ENCODE data around the gene NWD2. TPM values are rescaled to one million over a fixed set of nuclear protein-coding genes. Genes with fewer than 3 reads are reported as not detected.

Gene NWD2
- total RNA-seq, 2 donors from 2014 or later: 1.1 to 1.6 TPM

- DNase-seq: peak; percentile 62
- intact Hi-C loops (cut with DNase I): loop anchor here (5.0 to 10.0 kb wide), 3 partner anchors 111 to 341 kb away; no protein-coding TSS in a partner anchor
Observed at GRCh38 chr4:37453281-37453998, 208.9 kb downstream of the NWD2 start.

DNA sequence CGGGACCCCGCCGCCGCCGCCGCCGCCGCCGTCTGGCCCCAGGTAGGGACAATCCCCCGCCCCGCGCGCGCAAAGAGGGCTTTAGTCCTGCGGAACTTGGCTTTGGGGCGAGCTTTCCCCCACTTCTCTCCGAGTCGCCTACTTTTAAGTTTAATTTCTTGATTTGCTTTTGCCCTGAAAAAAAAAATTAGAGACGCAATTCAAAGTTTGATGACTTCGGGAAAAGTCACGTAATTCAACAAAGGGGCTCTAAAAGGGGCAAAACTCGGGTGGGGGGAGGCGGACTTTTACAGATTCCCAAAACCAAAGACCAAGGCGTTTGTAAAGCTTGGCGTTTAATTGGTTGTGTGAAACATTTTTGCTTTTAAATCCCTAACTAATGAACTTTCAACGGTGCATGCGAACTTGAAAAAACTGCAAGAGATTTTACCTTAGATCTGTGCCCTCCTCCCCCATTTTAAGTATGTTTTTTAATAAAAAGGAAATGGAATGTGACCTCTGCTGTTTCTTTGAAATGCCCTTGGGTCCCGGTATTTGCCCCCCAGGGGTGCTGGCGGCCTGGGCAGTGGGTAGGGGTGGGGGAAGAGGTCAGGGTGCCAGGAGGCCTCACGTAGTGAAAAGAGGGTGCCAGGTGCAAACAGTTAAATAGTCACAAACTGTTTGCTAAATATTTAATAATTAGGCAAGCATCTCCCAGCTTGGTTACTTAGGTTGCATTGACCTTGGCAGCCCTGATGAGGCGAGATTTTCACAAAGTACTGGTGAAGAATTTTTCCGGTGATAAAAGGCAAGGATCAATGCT lies 209.7 kb downstream of the NWD2 start:
- intact Hi-C loops (cut with DNase I): loop anchor here (5.0 to 10.0 kb wide), 3 partner anchors 111 to 341 kb away; no protein-coding TSS in a partner anchor

More at GRCh38 chr4:37453281-37453998, 208.9 kb downstream of the NWD2 start:
- peak; percentile 96 to 99 for ATAC-seq

DNA sequence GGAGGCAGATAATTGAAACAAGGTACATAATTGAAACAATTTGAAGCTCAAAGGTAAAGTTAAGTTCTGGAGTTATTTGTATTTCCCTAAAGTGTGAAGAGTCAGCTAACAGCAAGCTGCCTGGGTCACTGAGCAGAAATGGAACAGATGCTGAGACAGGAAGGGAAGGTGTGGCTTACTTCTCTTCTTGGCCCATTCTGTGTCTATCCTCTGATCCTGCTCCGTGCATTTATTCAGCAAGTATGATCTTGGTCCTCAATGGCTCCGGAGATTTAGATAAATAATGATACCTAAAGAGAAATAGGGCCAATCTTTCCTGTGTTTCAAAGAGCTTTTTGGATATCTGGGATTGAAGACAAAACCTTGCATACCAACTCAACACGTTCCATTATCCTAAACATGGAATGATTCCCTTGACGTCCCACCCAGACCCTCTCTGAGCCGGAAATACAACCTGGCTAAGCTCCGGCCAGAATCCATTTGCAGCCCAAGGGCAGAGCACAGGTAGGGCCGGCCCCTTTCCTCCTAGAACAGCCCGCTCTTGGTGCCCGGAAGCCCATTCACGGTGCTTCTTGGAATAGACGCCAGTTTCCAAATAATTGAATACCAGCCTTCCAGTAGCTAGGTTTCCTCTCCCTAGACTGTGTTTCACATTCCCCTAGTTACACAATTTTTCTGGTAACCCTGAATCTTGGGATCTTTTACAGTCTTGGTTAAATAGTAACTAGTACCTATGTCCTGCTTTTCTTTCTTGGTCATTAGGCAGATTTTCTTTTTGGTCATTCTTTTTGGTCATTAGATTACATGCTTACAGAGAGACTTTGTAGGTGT lies 211.0 kb downstream of the NWD2 start:
- ATAC-seq (no peak), DNase-seq (no peak)
- intact Hi-C loops (cut with DNase I): loop anchor here (10.0 kb wide), 2 partner anchors 109 to 339 kb away; no protein-coding TSS in a partner anchor

More for the DNA sequence above, 209.7 kb downstream of the NWD2 start:
- DNase-seq: no peak
- ATAC-seq: no peak

DNA sequence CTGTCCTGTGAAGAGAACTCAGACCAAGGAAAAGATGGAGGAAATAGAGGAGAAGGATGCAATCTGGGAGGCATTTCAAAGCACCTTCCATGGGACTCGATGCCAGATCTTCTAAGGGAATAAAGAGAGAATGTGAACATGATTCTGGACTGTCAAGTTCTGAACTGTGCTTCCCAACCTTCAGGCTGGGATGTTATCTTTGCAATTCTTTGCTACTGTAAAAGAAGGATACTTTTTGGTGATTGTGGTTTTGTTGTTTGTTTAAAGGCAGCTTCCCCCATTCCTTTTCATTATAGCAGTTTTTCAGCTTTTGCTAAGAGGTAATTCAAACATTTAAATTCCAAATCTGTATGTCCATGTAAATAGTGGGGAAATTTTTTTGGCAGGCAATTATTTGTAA lies 217.3 kb downstream of the NWD2 start:
- ATAC-seq (no peak), DNase-seq (no peak)
- intact Hi-C loops (cut with DNase I): no loop called here

- DNase-seq: no peak
- no peak for ATAC-seq
Observed at GRCh38 chr4:37463033-37463856, 218.7 kb downstream of the NWD2 start.

GRCh38 chr4:37464373-37465128 lies 220.0 kb downstream of the NWD2 start:
- intact Hi-C loops (cut with DNase I): no loop called here
- no peak for DNase-seq

More at GRCh38 chr4:37463033-37463856, 218.7 kb downstream of the NWD2 start:
- intact Hi-C loops (cut with DNase I): no loop called here

DNA sequence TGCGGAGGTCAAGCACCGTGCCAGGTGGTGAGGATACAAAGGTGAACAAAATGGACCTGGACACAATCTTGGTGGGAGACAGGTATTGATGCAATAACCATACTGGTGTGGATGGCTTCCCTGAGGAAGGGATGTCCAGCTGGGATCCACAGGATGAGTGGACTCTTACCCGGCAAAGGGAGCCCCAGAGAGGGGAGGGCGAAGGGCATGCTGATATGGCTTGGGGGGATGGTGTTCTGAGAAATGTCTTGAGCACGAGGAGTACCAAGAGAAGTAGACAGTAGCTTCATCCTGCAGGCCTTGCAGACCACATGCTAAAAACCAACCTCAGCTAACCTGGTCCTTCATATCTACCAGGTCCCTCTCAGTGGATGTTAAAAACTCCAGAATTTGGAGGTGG lies 220.8 kb downstream of the NWD2 start:
- no peak for DNase-seq
- intact Hi-C loops (cut with DNase I): no loop called here
- no peak for ATAC-seq

More at GRCh38 chr4:37464373-37465128, 220.0 kb downstream of the NWD2 start:
- ATAC-seq: no peak

DNA sequence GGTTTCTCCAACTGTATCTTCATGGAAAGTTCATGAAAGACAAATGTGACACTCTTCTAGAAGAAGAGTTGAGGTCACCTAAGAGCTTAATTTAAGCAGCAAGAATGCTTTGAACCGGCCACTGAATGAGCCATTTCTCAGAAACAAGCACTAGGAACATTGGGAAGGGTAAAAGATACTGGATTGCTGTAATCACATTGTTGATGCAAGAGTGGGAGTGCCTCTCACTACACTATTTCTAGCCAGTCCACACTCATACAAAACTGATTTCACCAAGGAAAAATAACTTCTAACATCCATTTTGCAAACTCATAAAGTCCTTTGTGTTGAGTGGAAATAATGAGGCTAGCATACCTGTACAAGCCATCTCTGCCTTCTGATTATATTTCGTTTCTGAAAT lies 221.3 kb downstream of the NWD2 start:
- DNase-seq (no peak), ATAC-seq (no peak)
- intact Hi-C loops (cut with DNase I): no loop called here

GRCh38 chr4:37467223-37467622 lies 222.7 kb downstream of the NWD2 start:
- intact Hi-C loops (cut with DNase I): no loop called here
- no peak for DNase-seq
- no peak for ATAC-seq

DNA sequence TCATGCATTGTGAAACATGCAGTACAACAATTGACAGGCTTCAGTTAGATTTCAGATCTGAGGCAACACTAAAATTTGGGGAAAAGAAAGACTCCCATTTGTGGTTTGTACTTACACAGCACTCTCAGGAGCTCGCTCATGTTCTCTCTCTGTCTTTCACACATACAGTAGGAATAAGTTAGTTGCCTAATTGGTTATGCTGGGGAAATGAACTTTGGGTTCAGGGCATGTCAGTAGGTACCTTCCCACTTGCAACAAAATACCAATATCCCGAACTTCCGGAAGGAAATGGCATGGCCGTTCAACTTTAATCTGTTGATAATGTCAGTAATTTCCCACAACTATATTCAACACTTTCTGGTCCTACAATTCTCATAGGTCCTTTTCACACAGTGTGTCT lies 223.3 kb downstream of the NWD2 start:
- intact Hi-C loops (cut with DNase I): no loop called here
- no peak for DNase-seq
- no peak for ATAC-seq

- no peak for ATAC-seq
- no peak for DNase-seq
- intact Hi-C loops (cut with DNase I): no loop called here
Observed at GRCh38 chr4:37469286-37469685, 224.7 kb downstream of the NWD2 start.

DNA sequence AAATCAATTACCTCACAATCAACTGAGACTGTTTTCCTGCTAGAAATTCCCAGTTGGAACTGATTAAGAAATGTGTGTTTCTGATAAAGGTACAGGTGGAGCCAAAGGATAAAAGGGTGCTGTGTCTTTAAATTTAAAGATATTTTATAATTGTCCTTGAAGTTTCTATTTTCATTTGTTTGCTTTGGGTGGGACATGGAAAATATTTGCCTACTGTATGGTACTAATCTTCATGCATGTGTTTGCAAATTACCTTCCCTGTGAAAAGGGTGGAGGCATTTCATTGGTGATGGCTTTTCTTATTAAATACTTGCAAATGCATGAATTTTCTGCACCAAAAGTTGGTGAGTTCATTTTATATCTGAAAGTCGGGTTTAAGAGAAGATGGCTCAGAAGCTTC lies 225.7 kb downstream of the NWD2 start:
- intact Hi-C loops (cut with DNase I): no loop called here
- ATAC-seq: no peak
- no peak for DNase-seq

- DNase-seq: no peak
- ATAC-seq: no peak
- intact Hi-C loops (cut with DNase I): no loop called here
Observed at GRCh38 chr4:37471093-37471492, 226.6 kb downstream of the NWD2 start.

DNA sequence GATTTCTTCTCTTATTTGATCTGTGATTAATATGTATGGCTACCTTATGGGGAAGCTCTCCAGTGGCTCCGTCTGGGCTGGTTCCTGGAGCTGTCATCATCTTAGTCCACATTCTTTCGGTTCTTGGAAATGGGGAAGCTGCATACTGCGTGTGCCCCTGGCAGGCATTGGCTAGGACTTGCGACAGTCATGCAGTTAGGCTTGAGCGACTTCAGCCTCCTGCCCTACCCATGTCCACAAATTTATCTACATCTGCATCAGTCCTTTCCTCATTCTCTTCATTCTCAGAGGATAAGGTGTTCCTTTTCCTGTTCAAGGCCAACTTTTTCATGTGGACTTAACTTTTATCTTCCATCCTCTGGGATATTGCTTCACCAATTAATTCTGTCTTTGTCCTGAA lies 227.4 kb downstream of the NWD2 start:
- DNase-seq: peak; percentile 19
- no peak for ATAC-seq
- intact Hi-C loops (cut with DNase I): no loop called here

DNA sequence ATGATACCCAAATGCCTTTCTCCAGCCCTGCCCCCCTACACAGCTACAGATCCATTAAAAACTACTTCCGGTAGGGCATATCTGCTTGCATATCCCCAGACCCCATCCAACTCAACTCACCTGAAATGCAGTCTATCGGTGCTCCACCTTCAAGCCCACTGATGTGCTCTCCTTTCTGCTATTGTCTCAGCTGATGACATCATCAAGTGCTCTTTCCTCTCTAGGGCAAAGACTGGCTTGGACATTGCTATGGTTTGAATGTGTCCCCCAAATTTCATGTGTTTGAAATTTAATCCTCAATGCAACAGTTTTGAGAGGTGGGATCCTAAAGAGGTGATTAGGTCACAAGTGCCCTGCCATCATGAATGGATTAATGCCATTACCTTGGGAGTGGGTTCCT lies 229.3 kb downstream of the NWD2 start:
- intact Hi-C loops (cut with DNase I): no loop called here
- ATAC-seq (no peak), DNase-seq (no peak)

- no peak for DNase-seq
- intact Hi-C loops (cut with DNase I): no loop called here
- no peak for ATAC-seq
Observed at GRCh38 chr4:37475087-37475486, 230.5 kb downstream of the NWD2 start.

- intact Hi-C loops (cut with DNase I): no loop called here
- ATAC-seq: no peak
- DNase-seq: no peak
Observed at GRCh38 chr4:37475776-37476175, 231.2 kb downstream of the NWD2 start.

GRCh38 chr4:37476256-37476655 lies 231.7 kb downstream of the NWD2 start:
- intact Hi-C loops (cut with DNase I): no loop called here
- ATAC-seq (no peak), DNase-seq (no peak)
